HepG2 (cell line): ENCODE data around the gene SAMD10. TPM values are rescaled to one million over a fixed set of nuclear protein-coding genes. Genes with fewer than 3 reads are reported as not detected.

Source experiments
- AGO2 ChIP-seq: fragments of 200-400 bp; formaldehyde crosslinking; optimal IDR thresholded peaks from 2 replicates; pipeline ENCODE3; 2017; ENCODE audit warnings: mild to moderate bottlenecking, low read depth, low read length, moderate library complexity
- GABPA ChIP-seq, 2 experiments: IDR thresholded peaks; 2 replicates each; pipeline ENCODE4 v1.6.1; 2011 to 2016; ENCODE audit warnings: low read depth in 2 of 2, low read length in 1 of 2, missing biosample characterization in 1 of 2, missing genetic modification characterization in 1 of 2
- HINFP ChIP-seq: sonication (generic); formaldehyde crosslinking; IDR thresholded peaks from 2 replicates; pipeline ENCODE4 v1.4.0; 2020; ENCODE audit warnings: low read depth, mild to moderate bottlenecking, missing genetic modification reagents
- MAZ ChIP-seq, 2 experiments: sonication (generic) in 1 of 2; formaldehyde crosslinking in 1 of 2; IDR thresholded peaks; 2 replicates each; pipeline versions ENCODE4 v1.5.0 to v1.6.1; 2012 to 2020; ENCODE audit warnings: low read depth in 2 of 2, mild to moderate bottlenecking in 2 of 2, borderline replicate concordance in 1 of 2, improper control_type of control experiment in 1 of 2, low read length in 1 of 2, missing genetic modification reagents in 1 of 2, moderate library complexity in 1 of 2
- PHF5A ChIP-seq: IDR thresholded peaks from one replicate; pipeline ENCODE4 v1.6.1; 2018; ENCODE audit warnings: low read depth, missing genetic modification reagents; ENCODE audit not compliant: unreplicated experiment
- PRPF4 ChIP-seq: fragments of 200-400 bp; formaldehyde crosslinking; IDR thresholded peaks from 2 replicates; pipeline ENCODE4 v1.6.1; 2016; ENCODE audit warnings: low read length, low read depth; ENCODE audit not compliant: poor library complexity, severe bottlenecking
- SNAI1 ChIP-seq: sonication (generic); formaldehyde crosslinking; IDR thresholded peaks from 2 replicates; pipeline ENCODE4 v1.5.0; 2020; ENCODE audit warnings: mild to moderate bottlenecking, missing genetic modification reagents, borderline replicate concordance
- TBX2 ChIP-seq: sonication (generic); formaldehyde crosslinking; IDR thresholded peaks from 2 replicates; pipeline ENCODE4 v1.5.0; 2020; ENCODE audit warnings: missing genetic modification reagents, mild to moderate bottlenecking, borderline replicate concordance
- ZFP90 ChIP-seq: sonication (generic); formaldehyde crosslinking; IDR thresholded peaks from 2 replicates; pipeline ENCODE4 v1.8.0; 2022; ENCODE audit warnings: missing genetic modification reagents, mild to moderate bottlenecking, inconsistent platforms, borderline replicate concordance
- ZNF3 ChIP-seq: IDR thresholded peaks from 2 replicates; pipeline ENCODE4 v1.7.0; 2017; ENCODE audit warnings: inconsistent platforms
- ZNF605 ChIP-seq: sonication (generic); formaldehyde crosslinking; IDR thresholded peaks from 2 replicates; pipeline ENCODE4 v1.8.0; 2022; ENCODE audit warnings: mild to moderate bottlenecking, missing genetic modification reagents
- polyA plus RNA-seq, 8 experiments: library from polyadenylated mRNA; depleted of rRNA in 3 of 8; stranded (reverse) in 7 of 8; unstranded in 1 of 8; fragments of >200 nt; fragmentation: Illumina TruSeq in 4 of 8; extraction: Trizol in 4 of 8; gene quantifications; 2 replicates each; pipeline versions ENCODE4 v1.2.1 to v1.2.3, GENCODE V29; 2011 to 2016; ENCODE audit warnings: low read depth in 4 of 8, missing spikeins in 1 of 8, mixed read lengths in 1 of 8; ENCODE audit not compliant: insufficient read depth in 1 of 8
- total RNA-seq, 5 experiments: library from RNA; depleted of rRNA; stranded (reverse); fragments of >200 nt; fragmentation: Illumina TruSeq; extraction: Trizol; gene quantifications; 2 replicates each; pipeline ENCODE4 v1.2.3, GENCODE V29; 2016; ENCODE audit warnings: low read depth in 1 of 5
- TF ChIP-seq, protein P1 (sequence below): sonication (generic); formaldehyde crosslinking; IDR thresholded peaks from 2 replicates; pipeline ENCODE4 v1.8.0; 2022; ENCODE audit warnings: mild to moderate bottlenecking, missing genetic modification reagents; ENCODE audit not compliant: insufficient replicate concordance
- TF ChIP-seq, protein P2 (sequence below), 2 experiments: sonication (generic) in 1 of 2; formaldehyde crosslinking in 1 of 2; IDR thresholded peaks; 2 replicates each; pipeline versions ENCODE4 v1.4.0 to v1.6.1; 2018 to 2020; ENCODE audit warnings: missing genetic modification reagents in 2 of 2, borderline replicate concordance in 1 of 2, low read depth in 1 of 2, mild to moderate bottlenecking in 1 of 2, missing biosample characterization in 1 of 2
- TF ChIP-seq, protein P3 (sequence below): sonication (generic); formaldehyde crosslinking; IDR thresholded peaks from 2 replicates; pipeline ENCODE4 v1.4.0; 2020; ENCODE audit warnings: mild to moderate bottlenecking, missing genetic modification reagents
- TF ChIP-seq, protein P4 (sequence below): sonication (generic); formaldehyde crosslinking; IDR thresholded peaks from 2 replicates; pipeline ENCODE4 v1.4.0; 2020; ENCODE audit warnings: missing genetic modification reagents

Gene SAMD10
- total and polyA plus RNA-seq, 2 of the 13 experiments (the other 11 are each of a cell fraction or from before 2014, with no cell fraction given): 6.1 to 11.0 TPM

- TF ChIP-seq, protein P1, sequence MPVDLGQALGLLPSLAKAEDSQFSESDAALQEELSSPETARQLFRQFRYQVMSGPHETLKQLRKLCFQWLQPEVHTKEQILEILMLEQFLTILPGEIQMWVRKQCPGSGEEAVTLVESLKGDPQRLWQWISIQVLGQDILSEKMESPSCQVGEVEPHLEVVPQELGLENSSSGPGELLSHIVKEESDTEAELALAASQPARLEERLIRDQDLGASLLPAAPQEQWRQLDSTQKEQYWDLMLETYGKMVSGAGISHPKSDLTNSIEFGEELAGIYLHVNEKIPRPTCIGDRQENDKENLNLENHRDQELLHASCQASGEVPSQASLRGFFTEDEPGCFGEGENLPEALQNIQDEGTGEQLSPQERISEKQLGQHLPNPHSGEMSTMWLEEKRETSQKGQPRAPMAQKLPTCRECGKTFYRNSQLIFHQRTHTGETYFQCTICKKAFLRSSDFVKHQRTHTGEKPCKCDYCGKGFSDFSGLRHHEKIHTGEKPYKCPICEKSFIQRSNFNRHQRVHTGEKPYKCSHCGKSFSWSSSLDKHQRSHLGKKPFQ (CRISPR knock-in tag): peak; percentile 89
- TF ChIP-seq, protein P2, sequence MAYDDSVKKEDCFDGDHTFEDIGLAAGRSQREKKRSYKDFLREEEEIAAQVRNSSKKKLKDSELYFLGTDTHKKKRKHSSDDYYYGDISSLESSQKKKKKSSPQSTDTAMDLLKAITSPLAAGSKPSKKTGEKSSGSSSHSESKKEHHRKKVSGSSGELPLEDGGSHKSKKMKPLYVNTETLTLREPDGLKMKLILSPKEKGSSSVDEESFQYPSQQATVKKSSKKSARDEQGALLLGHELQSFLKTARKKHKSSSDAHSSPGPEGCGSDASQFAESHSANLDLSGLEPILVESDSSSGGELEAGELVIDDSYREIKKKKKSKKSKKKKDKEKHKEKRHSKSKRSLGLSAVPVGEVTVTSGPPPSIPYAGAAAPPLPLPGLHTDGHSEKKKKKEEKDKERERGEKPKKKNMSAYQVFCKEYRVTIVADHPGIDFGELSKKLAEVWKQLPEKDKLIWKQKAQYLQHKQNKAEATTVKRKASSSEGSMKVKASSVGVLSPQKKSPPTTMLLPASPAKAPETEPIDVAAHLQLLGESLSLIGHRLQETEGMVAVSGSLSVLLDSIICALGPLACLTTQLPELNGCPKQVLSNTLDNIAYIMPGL (CRISPR knock-in tag; IDR thresholded peaks at IDR 0.05; ENCODE audit: borderline replicate concordance in 1 of 2, low read depth in 1 of 2): no peak; a peak in 2 of 4 replicates
- TF ChIP-seq GABPA (IDR thresholded peaks at IDR 0.05; ENCODE audit: low read depth, low read length) (no peak), GABPA (CRISPR knock-in tag; IDR thresholded peaks at IDR 0.05; ENCODE audit: low read depth) (peak; percentile 44; the same call in 1 of the 2 replicates), PRPF4 (no peak), ZNF605 (CRISPR knock-in tag) (peak; percentile 63), TBX2 (CRISPR knock-in tag) (peak; percentile 57), SNAI1 (CRISPR knock-in tag) (peak; percentile 88; the same call in 1 of the 2 replicates), AGO2 (peak; percentile 7), HINFP (CRISPR knock-in tag) (no peak; the same call in 1 of the 2 replicates), MAZ (IDR thresholded peaks at IDR 0.05; ENCODE audit: borderline replicate concordance, low read depth, low read length) (no peak), MAZ (CRISPR knock-in tag; IDR thresholded peaks at IDR 0.05; ENCODE audit: low read depth) (peak; percentile 31), PHF5A (CRISPR knock-in tag) (no peak), ZNF3 (CRISPR knock-in tag) (no peak), ZFP90 (0 out of 2 replicates have a peak, but pooled peaks have one; percentile 11)
- TF ChIP-seq, protein P3, sequence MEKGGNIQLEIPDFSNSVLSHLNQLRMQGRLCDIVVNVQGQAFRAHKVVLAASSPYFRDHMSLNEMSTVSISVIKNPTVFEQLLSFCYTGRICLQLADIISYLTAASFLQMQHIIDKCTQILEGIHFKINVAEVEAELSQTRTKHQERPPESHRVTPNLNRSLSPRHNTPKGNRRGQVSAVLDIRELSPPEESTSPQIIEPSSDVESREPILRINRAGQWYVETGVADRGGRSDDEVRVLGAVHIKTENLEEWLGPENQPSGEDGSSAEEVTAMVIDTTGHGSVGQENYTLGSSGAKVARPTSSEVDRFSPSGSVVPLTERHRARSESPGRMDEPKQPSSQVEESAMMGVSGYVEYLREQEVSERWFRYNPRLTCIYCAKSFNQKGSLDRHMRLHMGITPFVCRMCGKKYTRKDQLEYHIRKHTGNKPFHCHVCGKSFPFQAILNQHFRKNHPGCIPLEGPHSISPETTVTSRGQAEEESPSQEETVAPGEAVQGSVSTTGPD (CRISPR knock-in tag): peak; percentile 30; the same call in 1 of the 2 replicates
- TF ChIP-seq, protein P4, sequence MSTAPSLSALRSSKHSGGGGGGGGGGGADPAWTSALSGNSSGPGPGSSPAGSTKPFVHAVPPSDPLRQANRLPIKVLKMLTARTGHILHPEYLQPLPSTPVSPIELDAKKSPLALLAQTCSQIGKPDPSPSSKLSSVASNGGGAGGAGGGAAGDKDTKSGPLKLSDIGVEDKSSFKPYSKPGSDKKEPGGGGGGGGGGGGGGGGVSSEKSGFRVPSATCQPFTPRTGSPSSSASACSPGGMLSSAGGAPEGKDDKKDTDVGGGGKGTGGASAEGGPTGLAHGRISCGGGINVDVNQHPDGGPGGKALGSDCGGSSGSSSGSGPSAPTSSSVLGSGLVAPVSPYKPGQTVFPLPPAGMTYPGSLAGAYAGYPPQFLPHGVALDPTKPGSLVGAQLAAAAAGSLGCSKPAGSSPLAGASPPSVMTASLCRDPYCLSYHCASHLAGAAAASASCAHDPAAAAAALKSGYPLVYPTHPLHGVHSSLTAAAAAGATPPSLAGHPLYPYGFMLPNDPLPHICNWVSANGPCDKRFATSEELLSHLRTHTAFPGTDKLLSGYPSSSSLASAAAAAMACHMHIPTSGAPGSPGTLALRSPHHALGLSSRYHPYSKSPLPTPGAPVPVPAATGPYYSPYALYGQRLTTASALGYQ (CRISPR knock-in tag): 0 out of 2 replicates have a peak, but pooled peaks have one; percentile 17
These were observed at the start of gene SAMD10 (continued) for GRCh38 chr20:63979557-63980316.
